Gastrocnemius medialis (tissue), 4 donors: ENCODE data around the gene BPIFB6.

Experiments used
- CTCF ChIP-seq, 5 experiments: fragments of 450-650 bp in 3 of 5; fragments of 200-600 bp in 2 of 5; sonication (generic) in 2 of 5; IDR thresholded peaks in 4 of 5; conservative IDR thresholded peaks in 1 of 5; 1 replicate in 4 of 5; 2 replicates in 1 of 5; pipeline ENCODE4 v1.5.1; 2016 to 2019; ENCODE audit warnings: antibody characterized with exemption in 5 of 5, mild to moderate bottlenecking in 3 of 5, moderate library complexity in 3 of 5
- POLR2A ChIP-seq, 2 donors: fragments of 450-650 bp; IDR thresholded peaks; one replicate each; pipeline ENCODE4 v1.6.1; 2017; ENCODE audit warnings: antibody characterized with exemption in 2 of 2, mild to moderate bottlenecking in 2 of 2, moderate library complexity in 2 of 2

DNA sequence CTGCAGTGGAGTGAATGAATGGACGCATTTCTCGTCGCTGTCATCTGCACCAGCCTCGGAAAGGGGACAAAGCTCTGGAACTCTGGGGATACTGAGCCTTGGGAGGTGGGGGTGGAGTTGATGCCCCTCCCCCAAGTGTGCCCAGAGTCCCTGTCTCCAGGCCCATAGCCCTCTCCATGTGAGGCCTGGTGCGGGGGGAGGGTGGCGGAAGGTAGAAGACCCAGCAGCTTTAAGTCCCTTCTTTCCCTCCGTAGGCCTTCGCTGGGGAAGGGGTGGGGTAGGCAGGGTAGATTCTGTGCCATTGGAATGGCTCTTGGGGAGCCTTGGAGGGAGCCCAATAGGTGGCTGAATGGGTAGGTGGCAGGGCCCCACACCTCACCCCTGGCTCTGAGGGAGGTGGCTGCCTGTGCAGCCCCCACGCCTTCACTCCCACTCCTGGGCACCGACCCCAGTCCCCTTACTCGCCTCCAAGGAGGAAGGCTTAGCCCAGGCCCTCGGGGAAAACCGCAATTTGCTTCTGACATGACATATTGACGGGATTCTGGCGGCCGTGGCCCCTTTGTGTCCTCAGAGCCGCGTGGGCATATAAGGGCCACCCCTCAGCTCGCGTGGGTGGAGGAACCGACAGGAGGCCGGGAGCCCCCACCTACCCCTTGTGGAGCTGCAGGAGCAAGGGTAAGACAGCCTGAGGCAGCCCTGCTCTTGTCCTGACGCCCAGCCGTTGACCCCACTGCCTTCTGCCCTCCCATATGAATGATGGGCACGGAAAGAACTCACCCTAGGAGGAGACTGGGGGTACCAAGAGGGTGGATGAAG is 22.1 kb downstream of the BPIFB6 start, which contains the start of gene BPIFB3:
- TF ChIP-seq CTCF (IDR thresholded peaks at IDR 0.05 in 4 of 5, conservative IDR thresholded peaks at IDR 0.05 in 1 of 5) (no peak), POLR2A (IDR thresholded peaks at IDR 0.05) (no peak)
